ENCODE data around the gene PGAM1.

PGAM1 gene

DNA sequence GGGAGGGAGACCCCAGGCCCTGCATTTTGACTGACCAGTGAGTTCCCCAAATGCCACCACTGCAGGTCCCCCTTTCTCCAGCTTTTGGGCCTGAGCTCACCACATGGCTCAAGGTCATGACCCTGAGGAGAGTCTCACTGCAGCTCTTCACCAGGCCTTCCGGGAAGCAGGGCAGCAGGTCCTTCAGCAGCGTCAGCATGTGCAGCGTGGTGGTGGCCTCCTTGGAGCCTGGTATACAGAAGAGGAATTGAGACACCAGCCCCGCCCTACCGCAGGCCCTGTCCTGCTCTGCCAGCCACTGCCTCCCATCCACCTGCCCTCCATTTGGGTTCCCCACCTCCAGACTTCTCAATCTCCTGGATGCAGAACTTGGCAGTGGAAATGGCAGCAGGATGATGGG is 37.8 kb upstream of the PGAM1 start:
- no peaks in the 10 kb centered on the region for H3K27me3 ChIP-seq (ENCODE audit: control insufficient read depth, insufficient read depth, low read length)
- H3K9me3 ChIP-seq (ENCODE audit: control insufficient read depth, low read length): no peaks in the 10 kb centered on the region
- H3K4me1 ChIP-seq: no peaks in the 10 kb centered on the region
- no peak overlapping the region for H3K4me3 ChIP-seq (ENCODE audit: low read depth, low read length)
- H3K9ac ChIP-seq: no peak overlapping the region
- no peak overlapping the region for H3K27ac ChIP-seq
- no peak overlapping the region for H3K4me2 ChIP-seq (ENCODE audit: low read length)
- H3K36me3 ChIP-seq (ENCODE audit: control insufficient read depth, insufficient read depth, low read length): no peaks in the 10 kb centered on the region
- H2AFZ ChIP-seq: no peak overlapping the region
- no peaks in the 10 kb centered on the region for H3K79me2 ChIP-seq
- TF ChIP-seq, protein P1, sequence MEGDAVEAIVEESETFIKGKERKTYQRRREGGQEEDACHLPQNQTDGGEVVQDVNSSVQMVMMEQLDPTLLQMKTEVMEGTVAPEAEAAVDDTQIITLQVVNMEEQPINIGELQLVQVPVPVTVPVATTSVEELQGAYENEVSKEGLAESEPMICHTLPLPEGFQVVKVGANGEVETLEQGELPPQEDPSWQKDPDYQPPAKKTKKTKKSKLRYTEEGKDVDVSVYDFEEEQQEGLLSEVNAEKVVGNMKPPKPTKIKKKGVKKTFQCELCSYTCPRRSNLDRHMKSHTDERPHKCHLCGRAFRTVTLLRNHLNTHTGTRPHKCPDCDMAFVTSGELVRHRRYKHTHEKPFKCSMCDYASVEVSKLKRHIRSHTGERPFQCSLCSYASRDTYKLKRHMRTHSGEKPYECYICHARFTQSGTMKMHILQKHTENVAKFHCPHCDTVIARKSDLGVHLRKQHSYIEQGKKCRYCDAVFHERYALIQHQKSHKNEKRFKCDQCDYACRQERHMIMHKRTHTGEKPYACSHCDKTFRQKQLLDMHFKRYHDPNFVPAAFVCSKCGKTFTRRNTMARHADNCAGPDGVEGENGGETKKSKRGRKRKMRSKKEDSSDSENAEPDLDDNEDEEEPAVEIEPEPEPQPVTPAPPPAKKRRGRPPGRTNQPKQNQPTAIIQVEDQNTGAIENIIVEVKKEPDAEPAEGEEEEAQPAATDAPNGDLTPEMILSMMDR (IDR thresholded peaks at IDR 0.05): no peak

- Histone ChIP-seq H3K4me1 (no peaks in the 10 kb centered on the region), H3K9me3 (ENCODE audit: control insufficient read depth, low read length) (no peaks in the 10 kb centered on the region), H2AFZ (no peak overlapping the region), H3K27ac (no peak overlapping the region), H3K79me2 (no peaks in the 10 kb centered on the region), H3K9ac (no peak overlapping the region), H3K27me3 (ENCODE audit: control insufficient read depth, insufficient read depth, low read length) (no peaks in the 10 kb centered on the region), H3K4me3 (ENCODE audit: low read depth, low read length) (no peak overlapping the region), H3K36me3 (ENCODE audit: control insufficient read depth, insufficient read depth, low read length) (no peaks in the 10 kb centered on the region), H3K4me2 (ENCODE audit: low read length) (no peak overlapping the region)
- TF ChIP-seq, protein P1 (IDR thresholded peaks at IDR 0.05): no peak
These were observed 35.9 kb upstream of the PGAM1 start for GRCh38 chr10:97390091-97390490.

- H3K27ac ChIP-seq: no peak overlapping the region
- no peaks in the 10 kb centered on the region for H3K4me1 ChIP-seq
- H3K79me2 ChIP-seq: no peaks in the 10 kb centered on the region
- TF ChIP-seq, protein P1 (IDR thresholded peaks at IDR 0.05): no peak
- no peak overlapping the region for H3K9ac ChIP-seq
- no peaks in the 10 kb centered on the region for H3K9me3 ChIP-seq (ENCODE audit: control insufficient read depth, low read length)
- H3K4me2 ChIP-seq (ENCODE audit: low read length): no peak overlapping the region
- H3K4me3 ChIP-seq (ENCODE audit: low read depth, low read length): no peak overlapping the region
- H3K27me3 ChIP-seq (ENCODE audit: control insufficient read depth, insufficient read depth, low read length): no peaks in the 10 kb centered on the region
- no peaks in the 10 kb centered on the region for H3K36me3 ChIP-seq (ENCODE audit: control insufficient read depth, insufficient read depth, low read length)
- no peak overlapping the region for H2AFZ ChIP-seq
These were observed 32.9 kb upstream of the PGAM1 start for GRCh38 chr10:97393034-97393573.

- Histone ChIP-seq H3K27ac (no peak overlapping the region), H3K9me3 (ENCODE audit: control insufficient read depth, low read length) (no peaks in the 10 kb centered on the region), H3K4me3 (ENCODE audit: low read depth, low read length) (no peak overlapping the region), H3K27me3 (ENCODE audit: control insufficient read depth, insufficient read depth, low read length) (no peaks in the 10 kb centered on the region), H3K4me2 (ENCODE audit: low read length) (no peak overlapping the region), H3K4me1 (no peaks in the 10 kb centered on the region), H2AFZ (no peak overlapping the region), H3K36me3 (ENCODE audit: control insufficient read depth, insufficient read depth, low read length) (no peaks in the 10 kb centered on the region), H3K9ac (no peak overlapping the region), H3K79me2 (no peaks in the 10 kb centered on the region)
- TF ChIP-seq, protein P1 (IDR thresholded peaks at IDR 0.05): no peak
These were observed 29.9 kb upstream of the PGAM1 start for GRCh38 chr10:97396056-97396455.

DNA sequence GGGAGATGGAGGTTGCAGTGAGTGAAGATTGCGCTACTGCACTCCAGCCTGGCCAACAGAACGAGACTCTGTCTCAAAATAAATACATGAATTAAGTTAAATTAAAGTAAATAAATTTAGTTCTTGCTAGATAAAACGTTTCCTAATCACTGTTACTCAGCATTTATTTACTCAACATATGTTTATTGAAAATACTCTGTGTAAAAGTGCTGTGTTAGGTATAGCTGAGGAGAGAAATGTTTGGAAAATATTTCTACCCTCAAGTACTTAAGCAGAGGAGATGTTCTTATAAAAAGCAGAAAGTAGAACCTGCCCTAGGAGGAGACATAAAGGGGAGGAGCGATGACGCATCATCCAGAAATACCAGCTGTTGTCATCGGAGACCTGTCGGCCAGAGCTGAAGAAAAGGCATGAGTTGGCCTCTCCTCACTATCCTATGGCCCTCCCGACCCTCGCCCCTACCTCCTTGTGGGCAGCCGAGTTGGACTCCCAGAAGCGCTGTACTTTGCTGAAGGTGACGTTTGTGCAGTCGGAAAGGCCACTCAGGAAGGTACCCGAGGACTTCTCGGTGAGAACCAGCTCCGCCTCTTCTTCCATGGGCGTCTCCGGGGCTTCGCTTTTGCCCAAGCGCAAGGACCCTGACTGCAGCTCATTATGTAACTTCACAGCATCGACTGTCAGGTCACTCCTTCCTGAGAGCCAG is 26.0 kb upstream of the PGAM1 start:
- TF ChIP-seq, protein P1 (IDR thresholded peaks at IDR 0.05): no peak
- Histone ChIP-seq H3K27ac (peak overlapping the region; percentile 88), H3K4me1 (peaks cover 5% of the 10 kb centered on the region), H3K36me3 (ENCODE audit: control insufficient read depth, insufficient read depth, low read length) (no peaks in the 10 kb centered on the region), H3K9me3 (ENCODE audit: control insufficient read depth, low read length) (no peaks in the 10 kb centered on the region), H3K4me2 (ENCODE audit: low read length) (peak overlapping the region; percentile 69), H2AFZ (peak overlapping the region; percentile 99), H3K27me3 (ENCODE audit: control insufficient read depth, insufficient read depth, low read length) (no peaks in the 10 kb centered on the region), H3K79me2 (no peaks in the 10 kb centered on the region), H3K9ac (no peak overlapping the region), H3K4me3 (ENCODE audit: low read depth, low read length) (peak overlapping the region; percentile 76)

Measured in parathyroid adenoma (tissue), 2 donors.